NCI-H2081 treated with DMSO at 0.1 percent for 48 hours (cell line): Measurements from ENCODE around the gene MED27.
A peak's percentile ranks its signal among the peaks of the same experiment; 100 is the strongest.

ENCODE experiments used
- DNase-seq: peaks from one replicate; lab custom pipeline; 2025; lab: John Stamatoyannopoulos, UW

The MED27 gene

DNA sequence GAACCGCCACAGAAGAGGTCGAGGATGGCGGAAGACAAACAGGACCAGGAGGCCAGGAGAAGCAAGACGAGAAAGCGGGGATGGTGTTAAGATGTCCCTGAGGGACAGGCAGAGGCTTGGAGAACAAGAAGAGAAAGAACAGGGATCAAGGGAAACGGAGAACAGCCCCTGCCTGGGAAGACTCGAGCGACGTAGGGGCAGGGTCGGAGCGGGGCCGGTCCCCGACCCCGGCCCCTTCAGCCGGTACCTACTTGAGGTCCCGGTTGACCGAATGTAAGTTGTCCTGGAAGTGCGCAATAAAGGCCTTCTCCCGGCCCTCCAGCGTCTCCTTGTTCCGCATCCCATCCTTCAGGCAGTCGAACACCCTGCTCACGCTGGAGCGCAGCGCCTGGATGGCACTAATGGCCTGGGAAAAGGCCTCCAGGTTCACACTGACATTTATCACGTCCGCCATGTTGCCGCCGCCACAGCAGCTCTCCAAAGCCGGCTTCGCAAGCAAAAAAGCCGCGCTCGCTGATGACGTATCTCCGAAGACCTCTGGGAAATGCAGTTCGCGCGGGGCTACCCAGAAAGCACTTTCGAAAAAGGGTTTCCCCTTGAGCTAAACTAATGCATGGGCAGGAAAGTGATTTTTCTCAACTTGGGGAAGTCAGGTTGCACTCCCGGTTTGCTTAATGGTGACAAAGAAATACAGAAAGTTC lies at the start of gene MED27:
Gene MED27 (minus strand): TSS at position 477 of the 701 bp plus-strand sequence. CDS start 23 bp downstream, at position 454.
- DNase-seq = peak; percentile 64

DNA sequence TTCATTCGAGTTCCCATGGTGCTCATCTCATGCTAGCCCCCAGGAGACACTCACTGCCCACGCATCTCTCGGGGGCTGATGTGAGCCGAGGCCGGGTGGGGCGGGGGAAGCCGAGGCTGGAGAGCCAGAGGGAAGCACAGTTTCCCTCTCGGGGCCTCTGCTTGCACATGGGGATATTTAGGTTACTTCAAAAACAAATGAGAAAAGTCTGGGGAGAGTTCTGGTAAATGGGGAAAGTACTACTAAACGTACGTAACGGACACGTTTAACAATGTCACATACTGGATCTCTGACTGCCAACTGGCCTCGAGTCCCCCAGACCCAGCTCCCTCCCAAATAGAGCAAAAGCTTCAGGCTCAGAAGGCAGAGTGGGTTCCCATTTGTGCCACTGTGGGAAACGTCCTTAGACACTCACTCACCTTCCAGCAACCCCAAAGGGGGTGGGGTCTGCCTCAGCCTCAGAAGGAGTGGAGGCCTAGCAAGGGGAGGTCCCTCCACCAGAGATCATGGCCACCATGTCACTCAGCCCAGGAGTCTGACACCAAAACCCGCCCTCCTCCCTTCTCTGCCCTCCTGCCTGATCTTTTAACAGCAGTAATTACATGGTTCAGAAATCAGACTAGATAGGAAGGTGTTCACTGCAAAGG lies 48.3 kb upstream of the MED27 start:
- DNase-seq = no peak

- DNase-seq = no peak
These were observed 47.1 kb upstream of the MED27 start for GRCh38 chr9:132126680-132127236.

GRCh38 chr9:132125944-132126679 lies 46.4 kb upstream of the MED27 start:
- no peak for DNase-seq

DNA sequence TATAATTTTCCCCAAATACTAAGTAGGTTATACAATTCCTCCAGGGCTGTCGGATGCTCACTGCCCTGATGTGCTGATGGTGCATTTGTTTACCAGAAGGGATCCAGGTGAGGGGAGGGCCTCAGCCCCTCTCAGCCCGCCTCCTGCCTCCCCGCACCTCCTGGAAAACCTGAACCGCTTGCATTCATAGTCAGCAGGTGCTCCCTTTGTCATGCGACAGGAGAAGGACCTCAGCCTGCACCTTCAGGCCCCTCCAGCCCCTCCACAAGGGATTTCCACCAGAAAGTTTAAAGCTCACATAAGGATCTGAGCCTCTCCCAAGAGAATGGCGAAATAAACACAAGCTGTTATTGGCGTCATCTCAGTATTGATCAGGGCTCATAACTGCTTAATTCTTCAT lies 45.7 kb upstream of the MED27 start:
- no peak for DNase-seq

GRCh38 chr9:132124800-132125199 lies 45.1 kb upstream of the MED27 start:
- no peak for DNase-seq

- no peak for DNase-seq
These were observed 41.4 kb upstream of the MED27 start for GRCh38 chr9:132121021-132121420.

GRCh38 chr9:132117694-132118093 lies 38.0 kb upstream of the MED27 start:
- no peak for DNase-seq

GRCh38 chr9:132116583-132116982 lies 36.9 kb upstream of the MED27 start:
- no peak for DNase-seq

DNA sequence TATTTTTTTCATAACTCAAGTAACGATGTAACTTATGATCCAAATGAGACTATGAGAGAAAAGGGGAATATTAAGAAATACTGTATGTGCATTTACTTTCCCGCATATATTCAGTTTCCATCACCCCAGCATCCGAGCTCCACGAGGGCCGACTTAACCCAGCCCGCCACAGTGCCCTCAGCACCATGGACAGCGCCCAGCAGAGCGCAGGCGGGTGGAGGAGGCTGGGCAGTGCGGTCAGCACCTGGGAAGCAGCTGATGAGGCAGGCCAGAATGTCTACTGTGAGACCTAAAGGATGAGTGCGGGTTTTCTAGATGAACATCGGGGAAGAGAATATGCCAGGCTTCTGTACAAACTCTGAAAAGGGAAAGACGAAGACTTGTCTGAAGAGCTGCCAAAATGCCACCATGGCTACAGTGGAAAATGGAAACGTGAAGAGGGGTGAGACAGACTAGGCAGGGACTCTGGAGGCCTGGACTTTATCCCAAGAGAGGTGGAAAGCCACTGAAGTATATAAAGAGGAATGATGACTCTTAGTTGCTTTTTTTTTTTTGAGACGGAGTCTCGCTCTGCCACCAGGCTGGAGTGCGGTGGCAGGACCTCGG lies 34.5 kb upstream of the MED27 start:
- DNase-seq = no peak

- DNase-seq = no peak
These were observed 29.6 kb upstream of the MED27 start for GRCh38 chr9:132109291-132109690.

- DNase-seq = no peak
These were observed 29.1 kb upstream of the MED27 start for GRCh38 chr9:132108728-132109127.

DNA sequence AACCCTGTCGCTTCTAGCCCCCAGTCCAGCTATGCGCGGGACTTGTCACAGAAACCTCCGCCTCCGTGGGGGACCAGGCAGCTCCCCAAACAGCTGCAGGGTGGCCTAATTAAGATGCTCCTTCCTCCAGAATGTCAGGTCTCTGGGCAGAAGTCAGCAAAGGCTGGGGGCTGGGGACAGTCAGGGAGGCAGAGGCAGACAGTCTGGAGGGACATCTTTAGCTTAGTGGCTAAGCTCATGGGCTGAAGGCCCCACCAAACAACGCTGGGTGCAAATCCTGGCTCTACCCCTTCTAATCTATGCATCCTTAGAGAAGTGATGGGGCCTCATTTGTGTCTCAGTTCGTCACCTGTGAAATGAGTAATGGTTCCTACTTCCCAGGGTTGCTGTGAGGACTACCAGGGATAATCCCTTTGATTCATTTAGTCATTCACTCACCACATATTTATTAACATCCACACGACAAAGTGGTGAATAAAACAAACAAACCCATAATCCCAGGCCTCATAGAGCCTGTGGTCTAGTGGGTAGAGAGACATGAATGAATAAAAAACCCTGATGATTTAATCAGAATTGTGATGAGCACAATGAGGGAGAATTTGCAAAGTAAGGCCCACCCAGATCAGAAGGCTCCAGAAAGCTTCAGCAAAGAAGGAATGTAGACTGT lies 20.2 kb upstream of the MED27 start:
- no peak for DNase-seq

DNA sequence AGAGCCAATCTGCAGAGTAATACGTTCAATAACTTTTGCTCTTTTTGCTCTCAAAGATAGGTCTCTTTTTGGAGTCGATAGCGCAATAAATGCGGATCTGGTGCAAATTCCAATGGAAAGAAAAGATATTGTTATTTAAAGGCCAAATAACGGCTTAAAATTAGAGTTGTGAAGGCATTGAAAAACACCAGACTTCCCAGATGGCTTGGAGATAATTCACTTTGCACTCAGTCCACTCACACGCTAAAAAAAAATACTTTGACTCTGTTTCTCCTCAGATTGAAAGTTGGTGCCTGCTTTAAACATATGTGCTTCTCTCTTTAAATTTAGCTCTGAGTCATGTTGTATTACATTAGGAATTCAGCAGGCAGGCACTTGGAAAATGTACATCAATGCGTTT lies 19.5 kb upstream of the MED27 start:
- DNase-seq = no peak

- DNase-seq = no peak
These were observed 14.7 kb upstream of the MED27 start for GRCh38 chr9:132094314-132094791.

DNA sequence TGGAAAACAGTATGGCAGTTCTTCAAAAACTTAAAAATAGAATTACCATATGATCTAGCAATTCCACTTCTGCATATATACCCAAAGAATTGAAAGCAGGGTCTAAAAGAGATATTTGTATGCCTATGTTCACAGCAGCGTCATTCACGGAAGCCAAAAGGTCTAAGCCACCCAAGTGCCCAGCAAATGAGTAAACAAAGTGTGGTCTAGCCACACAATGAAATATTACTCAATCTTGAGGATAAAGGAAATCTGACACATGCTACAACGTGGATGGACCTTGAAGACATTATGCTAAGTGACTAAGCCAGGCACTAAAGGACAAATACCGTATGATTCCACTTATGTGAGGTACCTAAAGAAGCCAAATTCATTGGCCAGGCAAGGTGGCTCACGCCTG lies 11.1 kb upstream of the MED27 start:
- no peak for DNase-seq

GRCh38 chr9:132087438-132088030 lies 7.9 kb upstream of the MED27 start:
- DNase-seq = no peak

DNA sequence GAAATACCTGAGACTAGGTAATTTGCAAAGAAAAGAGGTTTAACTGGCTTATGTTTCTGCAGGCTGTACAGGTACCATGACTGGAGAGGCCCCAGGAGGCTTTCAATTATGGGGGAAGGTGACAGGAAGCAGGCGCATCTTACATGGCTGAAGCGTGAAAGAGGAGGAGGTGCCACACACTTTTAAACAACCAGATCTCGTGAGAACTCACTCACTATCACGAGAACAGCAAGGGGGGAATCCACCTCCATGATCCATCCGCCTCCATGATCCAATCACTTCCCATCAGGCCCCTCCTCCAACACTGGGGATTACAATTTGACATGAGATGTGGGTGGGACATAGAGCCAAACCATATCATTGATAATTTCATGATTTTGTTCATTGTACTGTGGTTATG lies 2.5 kb upstream of the MED27 start:
- no peak for DNase-seq

GRCh38 chr9:132078699-132079356 lies 839 bp downstream of the MED27 start:
- no peak for DNase-seq

DNA sequence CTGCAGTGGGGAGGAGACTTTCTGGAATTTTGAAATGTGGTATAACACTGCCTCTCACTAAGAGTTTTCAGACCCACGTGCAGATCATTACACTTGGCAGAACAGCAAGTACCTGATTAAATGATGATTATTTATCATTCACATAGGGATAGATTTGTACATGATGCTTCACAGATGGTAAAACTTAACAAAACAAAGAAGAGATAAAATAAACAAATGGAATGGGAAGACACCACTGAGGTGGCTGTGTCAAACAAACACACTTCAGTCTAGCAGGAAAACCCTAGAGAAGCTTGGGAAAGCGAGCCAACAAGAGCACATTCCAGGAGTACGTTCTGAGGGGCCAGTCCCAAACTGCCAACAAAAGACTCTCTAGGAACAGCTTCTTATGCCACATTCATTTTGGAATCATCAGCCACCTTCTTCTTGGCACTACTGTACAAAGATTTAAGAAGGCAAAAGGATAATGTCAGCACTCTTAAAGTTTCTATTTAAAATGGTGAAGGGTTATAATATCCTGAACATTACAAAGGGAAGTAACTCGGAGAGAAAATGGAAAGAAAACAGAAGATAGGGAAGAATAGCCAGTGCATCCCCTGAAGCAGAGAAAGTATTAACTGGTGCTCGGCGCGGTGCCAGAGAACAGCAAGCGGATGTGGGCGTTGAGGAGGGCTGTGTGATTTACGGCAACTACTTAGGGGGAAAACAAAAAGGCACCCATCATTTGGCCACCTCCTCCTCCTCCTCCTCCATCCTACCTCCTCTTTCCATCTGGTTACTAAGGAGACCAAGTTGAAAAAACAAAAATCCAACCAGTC lies 1.6 kb downstream of the MED27 start:
- peak; percentile 45 for DNase-seq
